ENCODE results near the gene MYO3B.

The MYO3B gene

GRCh38 chr2:170229744-170230143 lies 51.8 kb downstream of the MYO3B start:
- H3K9me3 ChIP-seq = no peaks in the 10 kb centered on the region
- H3K4me3 ChIP-seq (ENCODE audit: low read depth, low read length) = no peak overlapping the region
- TF ChIP-seq CTCF (IDR thresholded peaks at IDR 0.05; ENCODE audit: low read depth, low read length) = no peak
- H3K36me3 ChIP-seq = no peaks in the 10 kb centered on the region
- DNase-seq = no peak
- H3K4me1 ChIP-seq = no peaks in the 10 kb centered on the region; the same call in 1 of the 2 replicates
- no peaks in the 10 kb centered on the region for H3K27me3 ChIP-seq

GRCh38 chr2:170235860-170236679 lies 58.1 kb downstream of the MYO3B start:
- Histone ChIP-seq H3K36me3 (no peaks in the 10 kb centered on the region), H3K4me1 (peaks cover 9% of the 10 kb centered on the region), H3K27me3 (no peaks in the 10 kb centered on the region), H3K4me3 (ENCODE audit: low read depth, low read length) (peak overlapping the region; percentile 44), H3K9me3 (no peaks in the 10 kb centered on the region)
- peak; percentile 45 for DNase-seq
- peak; percentile 67 for TF ChIP-seq CTCF (IDR thresholded peaks at IDR 0.05; ENCODE audit: low read depth, low read length)

GRCh38 chr2:170236680-170237047 lies 58.7 kb downstream of the MYO3B start:
- peaks cover 9% of the 10 kb centered on the region for H3K4me1 ChIP-seq
- no peaks in the 10 kb centered on the region for H3K27me3 ChIP-seq
- no peaks in the 10 kb centered on the region for H3K9me3 ChIP-seq
- DNase-seq = no peak
- H3K36me3 ChIP-seq = no peaks in the 10 kb centered on the region
- H3K4me3 ChIP-seq (ENCODE audit: low read depth, low read length) = peak overlapping the region; percentile 44
- no peak for TF ChIP-seq CTCF (IDR thresholded peaks at IDR 0.05; ENCODE audit: low read depth, low read length)

- DNase-seq = no peak
- H3K9me3 ChIP-seq = no peaks in the 10 kb centered on the region
- no peak overlapping the region for H3K4me3 ChIP-seq (ENCODE audit: low read depth, low read length)
- TF ChIP-seq CTCF (IDR thresholded peaks at IDR 0.05; ENCODE audit: low read depth, low read length) = no peak
- H3K36me3 ChIP-seq = no peaks in the 10 kb centered on the region
- H3K27me3 ChIP-seq = no peaks in the 10 kb centered on the region
- peaks cover 9% of the 10 kb centered on the region for H3K4me1 ChIP-seq
These were observed 59.7 kb downstream of the MYO3B start for GRCh38 chr2:170237572-170238120.

GRCh38 chr2:170238776-170239175 lies 60.8 kb downstream of the MYO3B start:
- DNase-seq = no peak

More at GRCh38 chr2:170238776-170239175, 60.8 kb downstream of the MYO3B start:
- Histone ChIP-seq H3K9me3 (no peaks in the 10 kb centered on the region), H3K27me3 (no peaks in the 10 kb centered on the region), H3K4me1 (peaks cover 9% of the 10 kb centered on the region), H3K4me3 (ENCODE audit: low read depth, low read length) (no peak overlapping the region), H3K36me3 (no peaks in the 10 kb centered on the region)
- TF ChIP-seq CTCF (IDR thresholded peaks at IDR 0.05; ENCODE audit: low read depth, low read length) = no peak
